Neural cell (in vitro differentiated cells): ENCODE data around the gene PNPLA6.

Experiments used
- EZH2 ChIP-seq: fragments of 200-600, 300-800 bp; shearing (Covaris generic), sonication (generic); IDR thresholded peaks from 2 replicates; pipeline ENCODE4 v1.6.1; 2014; ENCODE audit warnings: antibody characterized with exemption, low read length, borderline replicate concordance, mild to moderate bottlenecking; ENCODE audit not compliant: insufficient read depth, poor library complexity, severe bottlenecking
- POLR2AphosphoS5 ChIP-seq: IDR thresholded peaks from 2 replicates; pipeline ENCODE4 v1.6.1; 2012
- RAD21 ChIP-seq: fragments of 450-650 bp; conservative IDR thresholded peaks from 2 replicates; pipeline ENCODE4 v1.6.1; 2014; ENCODE audit warnings: antibody characterized with exemption, mild to moderate bottlenecking, moderate library complexity
- TF ChIP-seq, protein P1 (sequence below): fragments of 450-650 bp; IDR thresholded peaks from 2 replicates; pipeline ENCODE4 v1.5.1; 2014; ENCODE audit warnings: antibody characterized with exemption, mild to moderate bottlenecking, moderate library complexity; ENCODE audit not compliant: poor library complexity, severe bottlenecking
- TF ChIP-seq, protein P2 (sequence below): IDR thresholded peaks from 2 replicates; pipeline ENCODE4 v1.6.1; 2012; ENCODE audit warnings: borderline replicate concordance

DNA sequence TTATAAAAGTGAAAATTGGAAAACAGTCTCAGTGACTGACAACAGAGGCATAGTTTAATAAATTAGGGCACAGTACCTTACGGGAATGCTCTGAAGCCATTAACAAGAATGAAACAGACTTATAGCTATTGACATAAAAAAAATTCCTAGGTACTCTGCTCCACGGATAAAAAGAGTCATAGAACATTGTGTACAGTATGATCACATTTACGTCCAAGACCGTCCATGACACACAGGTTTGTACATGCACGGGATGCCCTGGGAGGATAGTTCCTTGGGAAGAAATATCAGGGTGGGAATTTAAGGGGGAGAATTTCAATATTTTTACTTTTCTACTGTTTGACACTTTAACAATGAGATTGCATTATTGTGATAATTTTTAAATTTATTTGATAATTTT is 35.2 kb downstream of the PNPLA6 start:
- TF ChIP-seq, protein P1, sequence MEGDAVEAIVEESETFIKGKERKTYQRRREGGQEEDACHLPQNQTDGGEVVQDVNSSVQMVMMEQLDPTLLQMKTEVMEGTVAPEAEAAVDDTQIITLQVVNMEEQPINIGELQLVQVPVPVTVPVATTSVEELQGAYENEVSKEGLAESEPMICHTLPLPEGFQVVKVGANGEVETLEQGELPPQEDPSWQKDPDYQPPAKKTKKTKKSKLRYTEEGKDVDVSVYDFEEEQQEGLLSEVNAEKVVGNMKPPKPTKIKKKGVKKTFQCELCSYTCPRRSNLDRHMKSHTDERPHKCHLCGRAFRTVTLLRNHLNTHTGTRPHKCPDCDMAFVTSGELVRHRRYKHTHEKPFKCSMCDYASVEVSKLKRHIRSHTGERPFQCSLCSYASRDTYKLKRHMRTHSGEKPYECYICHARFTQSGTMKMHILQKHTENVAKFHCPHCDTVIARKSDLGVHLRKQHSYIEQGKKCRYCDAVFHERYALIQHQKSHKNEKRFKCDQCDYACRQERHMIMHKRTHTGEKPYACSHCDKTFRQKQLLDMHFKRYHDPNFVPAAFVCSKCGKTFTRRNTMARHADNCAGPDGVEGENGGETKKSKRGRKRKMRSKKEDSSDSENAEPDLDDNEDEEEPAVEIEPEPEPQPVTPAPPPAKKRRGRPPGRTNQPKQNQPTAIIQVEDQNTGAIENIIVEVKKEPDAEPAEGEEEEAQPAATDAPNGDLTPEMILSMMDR, result no peak
- TF ChIP-seq EZH2 (no peak), POLR2AphosphoS5 (no peak), RAD21 (no peak)
- TF ChIP-seq, protein P2, sequence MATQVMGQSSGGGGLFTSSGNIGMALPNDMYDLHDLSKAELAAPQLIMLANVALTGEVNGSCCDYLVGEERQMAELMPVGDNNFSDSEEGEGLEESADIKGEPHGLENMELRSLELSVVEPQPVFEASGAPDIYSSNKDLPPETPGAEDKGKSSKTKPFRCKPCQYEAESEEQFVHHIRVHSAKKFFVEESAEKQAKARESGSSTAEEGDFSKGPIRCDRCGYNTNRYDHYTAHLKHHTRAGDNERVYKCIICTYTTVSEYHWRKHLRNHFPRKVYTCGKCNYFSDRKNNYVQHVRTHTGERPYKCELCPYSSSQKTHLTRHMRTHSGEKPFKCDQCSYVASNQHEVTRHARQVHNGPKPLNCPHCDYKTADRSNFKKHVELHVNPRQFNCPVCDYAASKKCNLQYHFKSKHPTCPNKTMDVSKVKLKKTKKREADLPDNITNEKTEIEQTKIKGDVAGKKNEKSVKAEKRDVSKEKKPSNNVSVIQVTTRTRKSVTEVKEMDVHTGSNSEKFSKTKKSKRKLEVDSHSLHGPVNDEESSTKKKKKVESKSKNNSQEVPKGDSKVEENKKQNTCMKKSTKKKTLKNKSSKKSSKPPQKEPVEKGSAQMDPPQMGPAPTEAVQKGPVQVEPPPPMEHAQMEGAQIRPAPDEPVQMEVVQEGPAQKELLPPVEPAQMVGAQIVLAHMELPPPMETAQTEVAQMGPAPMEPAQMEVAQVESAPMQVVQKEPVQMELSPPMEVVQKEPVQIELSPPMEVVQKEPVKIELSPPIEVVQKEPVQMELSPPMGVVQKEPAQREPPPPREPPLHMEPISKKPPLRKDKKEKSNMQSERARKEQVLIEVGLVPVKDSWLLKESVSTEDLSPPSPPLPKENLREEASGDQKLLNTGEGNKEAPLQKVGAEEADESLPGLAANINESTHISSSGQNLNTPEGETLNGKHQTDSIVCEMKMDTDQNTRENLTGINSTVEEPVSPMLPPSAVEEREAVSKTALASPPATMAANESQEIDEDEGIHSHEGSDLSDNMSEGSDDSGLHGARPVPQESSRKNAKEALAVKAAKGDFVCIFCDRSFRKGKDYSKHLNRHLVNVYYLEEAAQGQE, result no peak
